IgD-negative memory B cell (primary cell): Measurements from ENCODE around the gene GALNT10. TPM values are rescaled to one million over a fixed set of nuclear protein-coding genes. Genes with fewer than 3 reads are reported as not detected.

Experiments
- H3K27ac Mint-ChIP-seq, 3 donors: one replicate each; pipeline ENCODE4 v1.8.0; 2020 to 2022; ENCODE audit warnings: mild to moderate bottlenecking in 3 of 3, mixed read lengths in 3 of 3, moderate library complexity in 1 of 3
- H3K27me3 Mint-ChIP-seq: one replicate; pipeline ENCODE4 v1.8.0; 2021; ENCODE audit warnings: mixed read lengths
- H3K36me3 Mint-ChIP-seq: one replicate; pipeline ENCODE4 v1.8.0; 2020; ENCODE audit warnings: mild to moderate bottlenecking, mixed read lengths
- H3K4me1 Mint-ChIP-seq, 3 donors: one replicate each; pipeline ENCODE4 v1.8.0; 2020 to 2022; ENCODE audit warnings: mixed read lengths in 3 of 3, mild to moderate bottlenecking in 1 of 3
- H3K4me3 Mint-ChIP-seq, 4 donors: one replicate each; pipeline ENCODE4 v1.8.0; 2020 to 2022; ENCODE audit warnings: mild to moderate bottlenecking in 4 of 4, mixed read lengths in 4 of 4, moderate library complexity in 3 of 4
- H3K9me3 Mint-ChIP-seq, 3 donors: one replicate each; pipeline ENCODE4 v1.8.0; 2020 to 2021; ENCODE audit warnings: mixed read lengths in 3 of 3, mild to moderate bottlenecking in 1 of 3
- polyA plus RNA-seq: library from polyadenylated mRNA; unstranded; fragments of 300-500 nt; fragmentation: Illumina TruSeq; gene quantifications from one replicate; pipeline ENCODE4 v1.2.3, GENCODE V29; 2021

GALNT10 gene
- polyA plus RNA-seq, 1 donor from 2014 or later: 25.0 TPM

DNA sequence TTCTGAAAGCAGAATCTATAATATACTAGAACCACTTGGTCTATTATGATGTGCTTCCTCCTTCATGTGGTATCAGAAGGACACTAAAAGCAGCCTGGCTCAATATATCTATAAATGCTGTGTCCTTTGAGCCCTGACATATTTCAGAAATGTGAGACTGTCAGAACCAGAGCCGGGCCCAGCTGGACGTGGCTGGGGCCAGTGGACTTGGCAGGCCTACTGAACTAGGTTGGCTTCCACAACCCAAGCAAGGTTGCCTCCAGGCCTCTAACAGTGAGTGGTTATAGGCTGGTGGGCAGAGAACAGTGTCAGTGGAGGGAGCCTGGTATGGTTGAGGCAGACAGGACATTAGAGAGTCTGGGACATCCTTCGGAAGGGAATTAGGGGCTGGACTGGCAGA lies 78.9 kb downstream of the GALNT10 start:
- Mint-ChIP-seq H3K27me3 (no peaks in the 10 kb centered on the region), H3K4me1 (peaks cover 27 to 31% (median 30%) of the 10 kb centered on the region in 3 donors), H3K27ac (peak overlapping the region in 1 of 3 donors; percentile 56), H3K4me3 (no peak overlapping the region), H3K9me3 (no peaks in the 10 kb centered on the region), H3K36me3 (no peaks in the 10 kb centered on the region)

DNA sequence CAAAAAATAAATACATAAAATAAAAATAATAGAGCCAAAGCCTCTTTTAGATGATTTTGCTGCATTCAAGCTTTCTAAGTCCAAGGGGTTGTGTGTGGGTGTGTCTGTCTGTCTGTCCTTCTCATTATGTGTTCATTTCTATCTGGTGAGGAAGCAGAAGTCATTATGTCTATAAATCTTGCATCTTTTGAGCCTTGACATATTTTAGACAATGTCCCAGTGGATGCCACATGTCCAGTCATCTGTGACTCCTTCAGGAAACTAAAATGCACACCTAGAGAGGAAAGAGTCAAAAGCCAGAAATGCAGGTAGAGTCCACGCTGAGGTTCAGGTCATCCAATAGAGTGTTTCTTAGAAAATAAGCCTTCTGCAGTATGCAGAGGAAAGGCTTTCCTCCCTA lies 80.9 kb downstream of the GALNT10 start:
- peak overlapping the region in 1 of 3 donors; percentile 87 for H3K27ac Mint-ChIP-seq
- H3K36me3 Mint-ChIP-seq: peaks cover 4% of the 10 kb centered on the region
- peak overlapping the region in 1 of 4 donors; percentile 41 for H3K4me3 Mint-ChIP-seq
- H3K27me3 Mint-ChIP-seq: no peaks in the 10 kb centered on the region
- no peaks in the 10 kb centered on the region for H3K9me3 Mint-ChIP-seq
- H3K4me1 Mint-ChIP-seq: peaks cover 36 to 39% (median 37%) of the 10 kb centered on the region in 3 donors

DNA sequence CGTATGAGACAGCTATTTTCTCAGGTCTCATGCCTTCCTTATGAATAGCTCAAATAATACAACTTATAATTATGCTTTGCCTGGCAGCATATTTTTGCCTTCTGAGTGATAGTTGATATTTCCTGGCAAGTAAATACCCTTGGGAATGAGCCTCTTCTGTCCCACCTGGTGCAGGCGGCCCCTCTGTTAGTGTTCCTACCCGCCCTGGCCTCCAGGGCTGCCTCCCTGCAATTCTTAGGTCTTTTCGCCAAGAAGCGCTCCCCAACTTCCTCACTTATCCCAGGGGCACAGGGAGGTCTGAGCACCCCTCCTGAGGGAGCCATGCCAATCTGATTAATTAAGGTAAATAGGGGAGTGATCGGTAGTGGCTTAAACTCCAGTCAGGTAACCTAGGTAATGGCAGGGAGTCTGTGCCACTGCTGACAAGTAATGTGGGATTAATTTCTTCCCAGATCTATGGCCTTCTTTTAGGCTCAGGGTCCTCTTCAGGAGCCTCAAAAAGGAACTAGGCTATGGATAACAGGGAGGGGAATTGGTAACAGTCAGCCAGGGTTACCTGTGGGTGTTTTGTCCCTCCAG lies 81.5 kb downstream of the GALNT10 start:
- Mint-ChIP-seq H3K27ac (peak overlapping the region in 2 of 3 donors; percentile 65 to 87), H3K36me3 (peaks cover 6% of the 10 kb centered on the region), H3K27me3 (no peaks in the 10 kb centered on the region), H3K4me3 (peak overlapping the region in 2 of 4 donors; percentile 41 to 61), H3K9me3 (no peaks in the 10 kb centered on the region), H3K4me1 (peaks cover 38 to 41% (median 40%) of the 10 kb centered on the region in 3 donors)

DNA sequence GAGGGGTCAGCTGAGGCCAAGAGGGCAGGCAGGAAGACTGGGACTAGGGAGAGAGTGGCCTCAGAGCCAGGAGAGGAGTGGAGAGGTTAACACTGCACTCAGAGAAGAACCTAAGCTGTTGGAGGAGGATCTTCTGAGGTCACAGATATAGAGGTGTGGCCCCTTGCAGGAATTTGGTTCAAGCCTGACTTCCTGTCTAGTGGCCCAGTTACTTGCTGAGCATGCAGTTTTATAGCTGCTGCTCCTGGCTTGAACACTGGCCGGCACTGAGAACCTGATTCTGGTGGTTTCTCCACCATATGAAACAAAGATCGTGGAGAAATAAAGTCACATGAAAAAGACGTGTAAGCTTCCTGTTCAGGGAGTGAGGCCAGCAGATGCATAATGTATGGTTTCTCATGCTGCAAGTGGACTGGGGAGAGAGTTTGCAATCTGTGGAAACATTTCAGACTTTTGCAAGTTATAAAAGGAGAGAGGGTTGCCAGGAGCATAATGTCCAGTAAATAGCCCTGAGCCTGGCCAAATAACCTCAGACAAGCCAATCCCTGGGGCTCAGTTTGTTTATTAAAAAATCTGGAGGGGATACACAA lies 82.6 kb downstream of the GALNT10 start:
- Mint-ChIP-seq H3K4me3 (peak overlapping the region in 3 of 4 donors; percentile 59 to 86 (median 62)), H3K27ac (peak overlapping the region; percentile 83 to 88 (median 84)), H3K27me3 (no peaks in the 10 kb centered on the region), H3K36me3 (peaks cover 6% of the 10 kb centered on the region), H3K9me3 (no peaks in the 10 kb centered on the region), H3K4me1 (peaks cover 40 to 44% (median 41%) of the 10 kb centered on the region in 3 donors)

DNA sequence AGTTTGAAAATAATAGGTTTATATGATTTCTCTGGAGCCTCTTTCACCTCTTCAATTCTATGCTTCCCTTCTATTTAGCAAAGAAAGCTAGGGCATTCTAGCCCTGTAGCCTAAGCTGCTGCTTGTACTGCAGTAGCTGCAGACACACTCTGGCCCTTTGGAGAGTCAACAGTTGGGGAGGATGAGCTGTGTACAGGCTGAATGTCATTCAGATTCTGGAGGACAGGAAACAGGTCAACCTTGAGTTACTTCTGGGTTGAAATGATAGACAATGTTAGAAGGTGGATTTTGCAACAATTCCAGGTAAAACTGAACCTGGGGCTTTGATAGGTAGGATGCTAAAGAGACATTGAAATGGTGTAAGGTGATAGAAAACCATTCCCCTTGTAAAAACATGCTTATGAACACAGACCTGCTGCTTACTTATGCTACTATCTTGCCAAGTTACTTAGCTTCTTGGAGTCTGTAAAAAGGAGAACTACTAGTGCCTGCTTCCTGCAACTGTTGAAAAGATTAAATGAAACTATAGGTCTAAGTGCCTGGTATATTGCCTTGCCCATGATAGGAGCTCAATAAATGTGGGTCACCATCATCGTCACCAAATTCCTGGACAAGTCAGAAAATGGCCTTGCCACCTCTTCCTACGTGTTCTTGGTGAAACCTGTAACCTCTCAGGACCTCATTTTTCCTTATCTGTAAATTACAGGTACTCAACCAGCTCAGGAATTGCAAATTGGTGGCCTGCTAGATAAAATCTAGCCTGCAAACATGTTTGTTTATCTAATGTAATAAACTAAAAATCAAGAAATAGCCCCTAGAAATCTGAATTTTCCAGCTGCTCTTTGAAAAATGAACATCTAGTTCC lies 83.7 kb downstream of the GALNT10 start:
- no peaks in the 10 kb centered on the region for H3K9me3 Mint-ChIP-seq
- H3K4me1 Mint-ChIP-seq: peaks cover 44 to 49% (median 45%) of the 10 kb centered on the region in 3 donors

DNA sequence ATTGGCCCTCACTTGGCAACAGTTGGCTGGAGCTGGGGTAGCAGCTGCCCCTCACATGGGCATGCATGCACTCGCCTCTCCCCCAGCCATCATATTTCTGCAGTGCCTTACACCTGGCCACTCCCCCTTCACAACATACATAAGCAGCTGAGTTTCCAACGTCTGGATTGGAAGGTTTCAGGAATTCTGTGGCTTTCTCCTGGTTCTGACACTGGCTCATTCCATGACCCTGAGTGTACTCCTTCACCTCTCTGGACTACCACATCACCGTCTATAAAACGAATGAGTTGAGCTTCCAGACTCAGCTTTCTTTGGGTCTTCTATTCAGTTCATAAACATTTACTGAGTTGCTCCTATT lies 84.3 kb downstream of the GALNT10 start:
- H3K4me3 Mint-ChIP-seq: no peak overlapping the region
- H3K27ac Mint-ChIP-seq: no peak overlapping the region
- H3K27me3 Mint-ChIP-seq: no peaks in the 10 kb centered on the region
- H3K9me3 Mint-ChIP-seq: no peaks in the 10 kb centered on the region
- H3K4me1 Mint-ChIP-seq: peaks cover 44 to 49% (median 45%) of the 10 kb centered on the region in 3 donors
- H3K36me3 Mint-ChIP-seq: peaks cover 6% of the 10 kb centered on the region

More for the DNA sequence above, 83.7 kb downstream of the GALNT10 start:
- no peaks in the 10 kb centered on the region for H3K27me3 Mint-ChIP-seq
- H3K4me3 Mint-ChIP-seq: peak overlapping the region in 2 of 4 donors; percentile 10 to 39
- peaks cover 6% of the 10 kb centered on the region for H3K36me3 Mint-ChIP-seq
- peak overlapping the region in 1 of 3 donors; percentile 8 for H3K27ac Mint-ChIP-seq

DNA sequence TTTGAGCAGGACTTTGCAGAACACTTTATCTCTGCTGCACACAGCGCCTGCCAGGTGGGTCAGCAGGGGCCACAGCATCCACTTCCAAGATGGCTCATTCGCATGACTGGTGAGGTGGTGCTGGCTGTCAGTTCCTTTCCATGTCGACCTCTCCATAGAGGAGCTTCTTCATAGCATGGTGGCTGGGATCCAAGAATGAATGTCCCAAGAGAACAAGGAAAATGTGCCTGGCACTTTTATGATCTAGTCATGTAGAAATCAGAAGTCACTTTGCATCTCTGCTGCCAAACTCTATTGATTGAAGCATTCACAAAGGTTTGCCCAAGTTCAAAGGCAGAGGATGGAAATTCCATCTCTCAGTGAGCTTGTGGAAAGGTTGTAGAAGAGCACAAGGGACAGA lies 85.0 kb downstream of the GALNT10 start:
- no peaks in the 10 kb centered on the region for H3K9me3 Mint-ChIP-seq
- H3K4me3 Mint-ChIP-seq: no peak overlapping the region
- no peaks in the 10 kb centered on the region for H3K27me3 Mint-ChIP-seq
- H3K4me1 Mint-ChIP-seq: peaks cover 44 to 49% (median 45%) of the 10 kb centered on the region in 3 donors
- H3K36me3 Mint-ChIP-seq: peaks cover 6% of the 10 kb centered on the region
- H3K27ac Mint-ChIP-seq: no peak overlapping the region

DNA sequence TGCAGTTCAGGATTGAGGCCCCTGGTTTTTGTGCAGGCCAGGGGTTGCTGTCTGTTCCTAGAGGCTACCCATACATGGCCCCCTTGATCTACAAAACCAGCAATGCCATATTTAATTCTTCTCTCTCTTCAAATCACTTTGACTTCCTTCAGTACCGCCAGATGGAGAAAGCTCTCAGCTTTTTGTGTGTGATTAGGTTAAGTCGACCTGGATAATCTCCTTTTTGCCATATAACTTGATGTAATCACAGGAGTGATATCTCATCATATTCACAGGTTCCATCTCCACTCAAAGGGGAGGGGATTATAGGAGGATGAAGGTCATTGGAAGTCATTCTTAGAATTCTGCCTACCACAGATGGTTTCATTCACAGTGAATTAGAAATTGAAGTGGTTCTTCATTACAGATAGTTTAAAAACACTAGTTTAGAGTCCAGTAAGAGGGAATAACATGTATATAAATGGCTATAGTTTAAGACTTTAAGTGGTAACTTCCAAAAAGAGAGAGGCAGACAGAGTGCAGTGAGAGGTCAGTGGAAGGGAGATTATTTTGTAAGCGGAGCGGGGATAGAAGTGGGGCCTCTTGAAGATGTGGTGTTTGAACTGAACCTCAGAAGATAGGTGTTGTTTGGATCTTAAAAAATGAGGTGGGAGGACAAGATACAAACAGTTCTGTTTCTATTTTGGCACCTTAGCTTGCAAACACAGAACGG lies 85.9 kb downstream of the GALNT10 start:
- peak overlapping the region in 1 of 4 donors; percentile 29 for H3K4me3 Mint-ChIP-seq
- no peak overlapping the region for H3K27ac Mint-ChIP-seq
- no peaks in the 10 kb centered on the region for H3K27me3 Mint-ChIP-seq
- H3K4me1 Mint-ChIP-seq: peaks cover 43 to 48% (median 43%) of the 10 kb centered on the region in 3 donors
- no peaks in the 10 kb centered on the region for H3K9me3 Mint-ChIP-seq
- H3K36me3 Mint-ChIP-seq: peaks cover 6% of the 10 kb centered on the region

DNA sequence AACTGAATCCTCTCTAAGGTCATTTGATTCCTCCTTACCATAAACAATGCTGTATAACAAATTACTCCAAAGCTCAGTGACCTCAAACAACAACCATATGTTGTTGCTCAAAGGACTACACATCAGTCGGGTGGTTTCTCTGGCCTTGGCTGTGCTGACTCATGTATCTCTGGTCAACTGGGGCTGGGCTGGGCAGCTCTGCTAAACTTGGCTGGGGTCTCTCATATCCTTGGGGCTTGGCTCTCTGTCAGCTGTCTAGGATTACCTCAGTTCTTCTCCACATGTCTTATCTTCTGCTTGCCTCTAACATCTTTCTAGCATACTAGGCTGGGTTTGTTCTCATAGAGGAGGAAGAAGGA lies 86.4 kb downstream of the GALNT10 start:
- H3K27ac Mint-ChIP-seq: no peak overlapping the region
- H3K27me3 Mint-ChIP-seq: no peaks in the 10 kb centered on the region
- peaks cover 38 to 43% (median 39%) of the 10 kb centered on the region in 3 donors for H3K4me1 Mint-ChIP-seq

DNA sequence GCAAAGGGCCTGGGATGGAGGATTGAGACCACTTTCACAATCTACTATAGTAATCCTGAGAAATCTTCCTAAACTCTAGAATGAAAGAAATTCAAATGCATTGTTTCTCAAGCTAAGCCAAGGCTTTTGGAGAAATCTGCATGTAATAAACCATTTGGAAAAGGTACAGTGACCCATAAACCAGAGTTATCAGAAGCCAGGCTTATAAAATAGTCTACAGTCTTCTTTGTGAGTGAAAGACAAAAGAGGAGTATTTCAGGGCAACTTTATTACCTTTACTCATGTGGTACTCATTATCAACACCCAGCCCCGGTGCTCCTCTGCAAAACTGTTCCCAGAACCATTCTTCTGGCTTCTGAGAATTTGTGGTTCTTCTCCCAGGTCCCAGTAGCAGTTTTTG lies 87.0 kb downstream of the GALNT10 start:
- H3K4me1 Mint-ChIP-seq: peaks cover 35 to 41% (median 36%) of the 10 kb centered on the region in 3 donors
- H3K36me3 Mint-ChIP-seq: peaks cover 6% of the 10 kb centered on the region
- H3K9me3 Mint-ChIP-seq: no peaks in the 10 kb centered on the region
- no peak overlapping the region for H3K4me3 Mint-ChIP-seq
- peak overlapping the region in 1 of 3 donors; percentile 7 for H3K27ac Mint-ChIP-seq
- no peaks in the 10 kb centered on the region for H3K27me3 Mint-ChIP-seq

More for the DNA sequence above, 86.4 kb downstream of the GALNT10 start:
- no peak overlapping the region for H3K4me3 Mint-ChIP-seq
- peaks cover 6% of the 10 kb centered on the region for H3K36me3 Mint-ChIP-seq
- no peaks in the 10 kb centered on the region for H3K9me3 Mint-ChIP-seq

DNA sequence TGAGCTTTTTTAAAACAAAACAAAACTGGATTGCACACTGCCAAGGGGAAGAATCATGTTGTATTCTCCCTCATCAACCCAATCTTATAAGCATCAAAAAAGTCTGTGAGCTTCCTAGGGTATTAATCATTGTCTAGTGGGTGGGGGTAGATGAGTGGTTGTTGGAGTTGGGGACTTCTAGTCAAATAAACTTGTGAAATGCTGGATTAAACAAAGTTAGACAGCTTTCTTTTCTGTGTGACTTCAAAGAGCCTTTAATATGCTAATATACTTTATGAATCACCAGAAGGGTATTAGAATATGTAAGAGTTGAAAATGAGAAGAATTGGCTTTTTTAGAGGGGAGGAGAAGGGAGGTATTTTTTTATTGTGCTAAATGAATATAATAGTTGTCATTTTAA lies 87.7 kb downstream of the GALNT10 start:
- no peak overlapping the region for H3K4me3 Mint-ChIP-seq
- H3K27ac Mint-ChIP-seq: no peak overlapping the region
- H3K4me1 Mint-ChIP-seq: peaks cover 30 to 34% (median 30%) of the 10 kb centered on the region in 3 donors

DNA sequence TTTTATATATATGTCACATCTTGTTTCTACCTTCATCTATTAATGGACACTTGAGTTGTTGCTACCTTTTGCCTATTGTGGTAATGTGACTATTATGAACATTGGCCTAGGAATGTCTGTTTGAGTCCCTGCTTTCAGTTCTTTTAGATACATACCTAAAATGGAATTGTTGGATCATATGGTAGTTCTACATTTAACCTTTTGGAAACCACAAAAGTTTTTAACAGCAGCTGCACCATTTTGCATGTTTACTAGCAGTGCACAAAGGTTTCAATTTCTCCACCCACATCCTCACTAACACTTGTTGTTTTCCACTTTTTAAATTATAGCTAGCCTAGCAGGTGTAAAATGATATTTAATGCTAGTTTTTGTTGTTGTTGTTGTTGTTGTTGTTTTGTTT lies 88.4 kb downstream of the GALNT10 start:
- H3K27ac Mint-ChIP-seq: peak overlapping the region in 1 of 3 donors; percentile 45
- peak overlapping the region in 1 of 4 donors; percentile 37 for H3K4me3 Mint-ChIP-seq
- peaks cover 26 to 34% (median 27%) of the 10 kb centered on the region in 3 donors for H3K4me1 Mint-ChIP-seq
- H3K36me3 Mint-ChIP-seq: peaks cover 6% of the 10 kb centered on the region
- H3K27me3 Mint-ChIP-seq: no peaks in the 10 kb centered on the region
- H3K9me3 Mint-ChIP-seq: no peaks in the 10 kb centered on the region

More for the DNA sequence above, 87.7 kb downstream of the GALNT10 start:
- no peaks in the 10 kb centered on the region for H3K9me3 Mint-ChIP-seq
- peaks cover 6% of the 10 kb centered on the region for H3K36me3 Mint-ChIP-seq
- H3K27me3 Mint-ChIP-seq: no peaks in the 10 kb centered on the region

DNA sequence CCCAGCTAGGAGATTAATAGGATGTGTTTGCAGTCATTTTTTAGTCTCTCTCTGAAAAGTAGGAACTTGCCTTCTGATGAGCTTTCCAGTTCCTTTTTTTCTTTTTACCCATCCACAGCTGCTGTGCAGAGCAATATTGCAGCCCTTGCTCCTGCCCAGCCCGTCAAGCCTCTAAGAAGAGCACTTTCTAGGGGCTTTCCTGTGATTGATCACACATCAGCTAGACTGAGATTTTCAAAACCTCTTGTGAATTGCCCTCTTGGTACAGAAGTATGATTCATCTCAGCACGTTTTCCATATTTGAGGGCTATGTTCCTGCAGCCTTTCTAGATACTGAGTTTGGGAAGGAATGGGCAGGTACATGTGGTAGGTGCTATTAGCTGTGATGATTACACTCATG lies 93.9 kb downstream of the GALNT10 start:
- Mint-ChIP-seq H3K9me3 (no peaks in the 10 kb centered on the region), H3K4me3 (peak overlapping the region in 2 of 4 donors; percentile 10 to 76), H3K27me3 (no peaks in the 10 kb centered on the region), H3K36me3 (peaks cover 4% of the 10 kb centered on the region), H3K4me1 (peaks cover 27 to 31% (median 29%) of the 10 kb centered on the region in 3 donors), H3K27ac (peak overlapping the region in 1 of 3 donors; percentile 24)

DNA sequence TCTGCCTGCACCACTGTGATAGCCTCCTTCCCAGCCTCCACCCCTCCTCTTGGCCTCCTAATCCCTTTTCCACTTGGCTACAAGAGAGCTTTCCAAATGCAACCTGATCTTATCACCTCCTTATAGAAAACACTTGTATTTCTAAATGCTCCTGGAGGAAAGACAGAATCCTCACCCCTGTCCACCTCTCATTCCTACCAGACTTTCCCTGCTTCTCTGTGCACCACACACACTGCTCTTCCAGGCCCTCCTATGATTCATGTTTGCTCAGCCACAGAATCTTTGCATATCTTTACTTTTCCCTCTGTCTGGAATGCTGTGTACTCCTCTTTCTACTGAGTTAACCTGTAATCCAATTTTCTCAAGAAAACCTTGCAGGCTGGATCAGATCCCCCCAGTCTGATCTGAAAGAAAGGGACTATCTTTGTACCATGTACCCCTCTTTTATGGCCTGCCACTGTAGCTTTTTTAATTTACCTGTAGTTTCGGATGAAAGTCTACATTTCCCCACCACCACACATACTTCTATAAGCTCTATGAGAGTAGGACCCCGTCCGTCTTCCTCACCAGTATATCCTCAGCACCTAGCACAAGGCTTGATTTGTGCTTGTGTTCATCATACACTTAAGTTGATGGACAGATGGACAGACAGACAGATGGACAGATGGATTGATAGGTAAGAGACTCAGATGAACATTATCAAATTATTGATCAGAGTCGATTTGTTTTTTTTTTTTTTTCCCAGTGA lies 95.3 kb downstream of the GALNT10 start:
- Mint-ChIP-seq H3K27me3 (no peaks in the 10 kb centered on the region), H3K4me1 (peaks cover 27 to 31% (median 29%) of the 10 kb centered on the region in 3 donors), H3K27ac (peak overlapping the region in 1 of 3 donors; percentile 13), H3K4me3 (peak overlapping the region in 1 of 4 donors; percentile 11), H3K9me3 (no peaks in the 10 kb centered on the region), H3K36me3 (peaks cover 4% of the 10 kb centered on the region)
